H9 (cell line): Measurements from ENCODE around the gene OTUD3. TPM values are rescaled to one million over a fixed set of nuclear protein-coding genes. Genes with fewer than 3 reads are reported as not detected.

Experiments used
- DNase-seq: peaks from one replicate; pipeline ENCODE4 v3.0.0-alpha.2; 2017
- H2AFZ ChIP-seq: one replicate; pipeline ENCODE4 v1.6.1; 2013; ENCODE audit warnings: mild to moderate bottlenecking, low read length, control low read depth, moderate library complexity
- H2AK5ac ChIP-seq: 2 replicates; pipeline ENCODE4 v1.6.1; 2013; ENCODE audit warnings: low read length, control low read depth, mixed read lengths; ENCODE audit not compliant: insufficient read length
- H2BK120ac ChIP-seq: one replicate; pipeline ENCODE4 v1.6.1; 2013; ENCODE audit warnings: low read depth, mild to moderate bottlenecking, low read length, control low read depth, inconsistent platforms; ENCODE audit not compliant: poor library complexity, severe bottlenecking
- H2BK12ac ChIP-seq: 2 replicates; pipeline ENCODE4 v1.6.1; 2013; ENCODE audit warnings: low read length, control low read depth, mixed read lengths, low read depth; ENCODE audit not compliant: insufficient read length
- H2BK15ac ChIP-seq: 2 replicates; pipeline ENCODE4 v1.6.1; 2013; ENCODE audit warnings: low read depth, low read length, control low read depth
- H2BK20ac ChIP-seq: one replicate; pipeline ENCODE4 v1.6.1; 2013; ENCODE audit warnings: low read depth, mild to moderate bottlenecking, low read length, control low read depth, inconsistent platforms; ENCODE audit not compliant: poor library complexity, severe bottlenecking
- H2BK5ac ChIP-seq: 2 replicates; pipeline ENCODE4 v1.6.1; 2013; ENCODE audit warnings: low read length, control low read depth, mixed read lengths; ENCODE audit not compliant: insufficient read length
- H3K14ac ChIP-seq: 2 replicates; pipeline ENCODE4 v1.6.1; 2013; ENCODE audit warnings: low read length, control low read depth; ENCODE audit not compliant: insufficient read depth
- H3K18ac ChIP-seq: 2 replicates; pipeline ENCODE4 v1.6.1; 2013; ENCODE audit warnings: low read depth, mild to moderate bottlenecking, mixed read lengths, low read length, control low read depth; ENCODE audit not compliant: insufficient read length
- H3K23ac ChIP-seq: 2 replicates; pipeline ENCODE4 v1.6.1; 2013; ENCODE audit warnings: low read length, control low read depth, mixed read lengths, low read depth; ENCODE audit not compliant: insufficient read length
- H3K23me2 ChIP-seq: 2 replicates; pipeline ENCODE4 v1.6.1; 2013; ENCODE audit warnings: low read depth, mild to moderate bottlenecking, mixed read lengths, low read length, control low read depth; ENCODE audit not compliant: insufficient read length, poor library complexity, severe bottlenecking
- H3K27ac ChIP-seq: 2 replicates; pipeline ENCODE4 v1.5.1; 2013; ENCODE audit warnings: low read length, control low read depth, mixed read lengths, low read depth; ENCODE audit not compliant: insufficient read length
- H3K27me3 ChIP-seq: 2 replicates; pipeline ENCODE4 v1.6.1; 2013; ENCODE audit warnings: low read length, control low read depth, inconsistent platforms; ENCODE audit not compliant: insufficient read depth
- H3K4ac ChIP-seq: 2 replicates; pipeline ENCODE4 v1.6.1; 2013; ENCODE audit warnings: low read depth, mild to moderate bottlenecking, control low read depth, inconsistent platforms, low read length, moderate library complexity
- H3K4me1 ChIP-seq: 2 replicates; pipeline ENCODE4 v1.6.1; 2013; ENCODE audit warnings: low read length, control low read depth, inconsistent platforms; ENCODE audit not compliant: insufficient read depth
- H3K4me2 ChIP-seq: 2 replicates; pipeline ENCODE4 v1.6.1; 2013; ENCODE audit warnings: low read length, control low read depth, mixed read lengths; ENCODE audit not compliant: insufficient read length, insufficient read depth
- H3K56ac ChIP-seq: 2 replicates; pipeline ENCODE4 v1.6.1; 2013; ENCODE audit warnings: low read depth, mild to moderate bottlenecking, mixed read lengths, low read length, control low read depth; ENCODE audit not compliant: insufficient read length
- H3K79me1 ChIP-seq: 2 replicates; pipeline ENCODE4 v1.6.1; 2013; ENCODE audit warnings: low read depth, mild to moderate bottlenecking, moderate library complexity, low read length, control low read depth, inconsistent platforms; ENCODE audit not compliant: insufficient read depth, poor library complexity, severe bottlenecking
- H3K79me2 ChIP-seq: 2 replicates; pipeline ENCODE4 v1.6.1; 2013; ENCODE audit warnings: low read length, control low read depth, inconsistent platforms; ENCODE audit not compliant: insufficient read depth
- H3K9ac ChIP-seq: 2 replicates; pipeline ENCODE4 v1.6.1; 2013; ENCODE audit warnings: low read length, control low read depth, mixed read lengths; ENCODE audit not compliant: insufficient read length; ENCODE audit errors: extremely low read depth
- H3K9me3 ChIP-seq: one replicate; pipeline ENCODE4 v1.6.1; 2013; ENCODE audit warnings: low read depth, low read length, inconsistent platforms; ENCODE audit not compliant: control insufficient read depth
- H3T11ph ChIP-seq: one replicate; pipeline ENCODE4 v1.6.1; 2013; ENCODE audit warnings: mild to moderate bottlenecking, low read length, control low read depth, inconsistent platforms
- H4K20me1 ChIP-seq: one replicate; pipeline ENCODE4 v1.6.1; 2013; ENCODE audit not compliant: control insufficient read depth, insufficient read length, insufficient read depth
- H4K5ac ChIP-seq: 2 replicates; pipeline ENCODE4 v1.6.1; 2013; ENCODE audit warnings: low read depth, mild to moderate bottlenecking, mixed read lengths, low read length, control low read depth; ENCODE audit not compliant: insufficient read length
- H4K8ac ChIP-seq: replicated peaks from 2 replicates; pipeline ENCODE4 v1.6.1; 2013; ENCODE audit warnings: low read length, control low read depth, mixed read lengths, low read depth; ENCODE audit not compliant: insufficient read length
- H4K91ac ChIP-seq: 2 replicates; pipeline ENCODE4 v1.6.1; 2013; ENCODE audit warnings: low read depth, mild to moderate bottlenecking, moderate library complexity, mixed read lengths, low read length, control low read depth; ENCODE audit not compliant: insufficient read length
- H3K27ac Mint-ChIP-seq, 3 experiments: 2 replicates in 2 of 3; 3 replicates in 1 of 3; pipeline ENCODE4 v1.8.0; 2020 to 2021; ENCODE audit warnings: mixed read lengths in 3 of 3, mild to moderate bottlenecking in 1 of 3, moderate library complexity in 1 of 3
- H3K27me3 Mint-ChIP-seq: 2 replicates; pipeline ENCODE4 v1.8.0; 2021; ENCODE audit warnings: low read depth, mild to moderate bottlenecking, moderate library complexity, mixed read lengths
- H3K36me3 Mint-ChIP-seq, 3 experiments: 2 replicates in 2 of 3; 3 replicates in 1 of 3; pipeline ENCODE4 v1.8.0; 2020 to 2021; ENCODE audit warnings: low read depth in 3 of 3, mixed read lengths in 3 of 3; ENCODE audit not compliant: insufficient read depth in 1 of 3
- H3K4me1 Mint-ChIP-seq, 2 experiments: 2 replicates each; pipeline ENCODE4 v1.8.0; 2020; ENCODE audit warnings: mixed read lengths in 2 of 2
- H3K4me3 Mint-ChIP-seq, 2 experiments: 2 replicates in 1 of 2; 3 replicates in 1 of 2; pipeline ENCODE4 v1.8.0; 2020 to 2021; ENCODE audit warnings: mild to moderate bottlenecking in 2 of 2, mixed read lengths in 2 of 2, moderate library complexity in 1 of 2
- H3K9me3 Mint-ChIP-seq, 2 experiments: 2 replicates in 1 of 2; 3 replicates in 1 of 2; pipeline ENCODE4 v1.8.0; 2020; ENCODE audit warnings: mild to moderate bottlenecking in 2 of 2, mixed read lengths in 2 of 2, moderate library complexity in 1 of 2
- CTCF ChIP-seq: fragments of 200-600 bp; sonication (generic); conservative IDR thresholded peaks from 3 replicates; pipeline ENCODE4 v1.8.0; 2021; ENCODE audit warnings: antibody characterized with exemption, mild to moderate bottlenecking
- WGBS: extraction: QIAGEN DNeasy Blood & Tissue Kit; methylation state at CpG from one replicate; pipeline ENCODE4 v1.1.7; 2013; ENCODE audit warnings: missing lambda C conversion rate, low lambda C conversion rate, mixed read lengths; ENCODE audit not compliant: insufficient read length; ENCODE audit errors: extremely low coverage; 5-methylcytosine and 5-hydroxymethylcytosine counted together
- total RNA-seq: library from RNA; stranded (reverse); gene quantifications from 2 replicates; pipeline ENCODE4 v1.2.1, GENCODE V29; 2021

Gene OTUD3
- total RNA-seq, 1 experiment from 2014 or later = 12.0 TPM

- no peak overlapping the region for H2BK5ac ChIP-seq
- no peak overlapping the region for H3T11ph ChIP-seq
- no peak overlapping the region for H3K9ac ChIP-seq
- no peaks in the 10 kb centered on the region for H3K4me1 ChIP-seq
- H3K18ac ChIP-seq = no peak overlapping the region
- H3K9me3 ChIP-seq = no peaks in the 10 kb centered on the region
- no peak overlapping the region for H2BK20ac ChIP-seq
- H3K4me3 Mint-ChIP-seq = no peak overlapping the region
- no peaks in the 10 kb centered on the region for H3K9me3 Mint-ChIP-seq
- no peak overlapping the region for H2BK12ac ChIP-seq
- H2AK5ac ChIP-seq = no peak overlapping the region
- no peak overlapping the region for H3K27ac ChIP-seq
- H3K14ac ChIP-seq = no peak overlapping the region
- H3K27me3 Mint-ChIP-seq = peaks cover 13% of the 10 kb centered on the region
- no peak overlapping the region for H3K27ac Mint-ChIP-seq
- no peak for DNase-seq
- no peak overlapping the region for H3K4me2 ChIP-seq
- no peaks in the 10 kb centered on the region for H3K27me3 ChIP-seq
- no peaks in the 10 kb centered on the region for H3K36me3 Mint-ChIP-seq
- H4K20me1 ChIP-seq = no peaks in the 10 kb centered on the region
- H4K91ac ChIP-seq = no peak overlapping the region
- H2BK15ac ChIP-seq = no peak overlapping the region
- no CpG with 5 or more reads among the region's 1 CpG for WGBS
- H3K56ac ChIP-seq = no peak overlapping the region
- no peak overlapping the region for H4K8ac ChIP-seq
- TF ChIP-seq CTCF = no peak
- H3K23me2 ChIP-seq = no peaks in the 10 kb centered on the region
- H3K4ac ChIP-seq = no peak overlapping the region
- H3K79me2 ChIP-seq = no peaks in the 10 kb centered on the region
- no peak overlapping the region for H3K23ac ChIP-seq
- no peak overlapping the region for H2BK120ac ChIP-seq
- H3K79me1 ChIP-seq = no peaks in the 10 kb centered on the region
- H4K5ac ChIP-seq = no peak overlapping the region
- H2AFZ ChIP-seq = no peak overlapping the region
- H3K4me1 Mint-ChIP-seq = peaks cover 0 to 2% of the 10 kb centered on the region in 2 experiments; a peak in 1 of 4 replicates
Observed at GRCh38 chr1:19852036-19852435, 30.2 kb upstream of the OTUD3 start.
